HepG2 (cell line): Measurements from ENCODE around the gene VSIR. TPM values are rescaled to one million over a fixed set of nuclear protein-coding genes. Genes with fewer than 3 reads are reported as not detected.

Experiments
- ATF3 ChIP-seq: sonication (generic); formaldehyde crosslinking; IDR thresholded peaks from 2 replicates; pipeline ENCODE4 v1.4.0; 2020; ENCODE audit warnings: missing genetic modification reagents
- CREB1 ChIP-seq, 2 experiments: fragments of 450-650 bp in 1 of 2; IDR thresholded peaks; 2 replicates each; pipeline ENCODE4 v1.6.1; 2016 to 2017; ENCODE audit warnings: control low read depth in 1 of 2, mild to moderate bottlenecking in 1 of 2, missing compliant biosample characterization in 1 of 2, missing genetic modification characterization in 1 of 2
- FOXO1 ChIP-seq: sonication (generic); formaldehyde crosslinking; IDR thresholded peaks from 2 replicates; pipeline ENCODE4 v1.4.0; 2020; ENCODE audit warnings: missing genetic modification reagents
- HNRNPK ChIP-seq: fragments of 200-400 bp; formaldehyde crosslinking; IDR thresholded peaks from 2 replicates; pipeline ENCODE4 v1.6.1; 2018; ENCODE audit warnings: low read length, low read depth, moderate library complexity, mild to moderate bottlenecking; ENCODE audit not compliant: poor library complexity, severe bottlenecking
- MEIS2 ChIP-seq: sonication (generic); formaldehyde crosslinking; IDR thresholded peaks from 2 replicates; pipeline ENCODE4 v1.9.0; 2021; ENCODE audit warnings: mild to moderate bottlenecking, missing genetic modification reagents
- NFKB2 ChIP-seq: sonication (generic); formaldehyde crosslinking; IDR thresholded peaks from 2 replicates; pipeline ENCODE4 v1.4.0; 2020; ENCODE audit warnings: missing genetic modification reagents, borderline replicate concordance
- POLR2AphosphoS2 ChIP-seq: IDR thresholded peaks from 2 replicates; pipeline ENCODE4 v1.6.1; 2011; ENCODE audit warnings: low read depth, low read length, improper control_type of control experiment
- SAP130 ChIP-seq: IDR thresholded peaks from 2 replicates; pipeline ENCODE4 v1.6.1; 2016; ENCODE audit warnings: low read depth
- SETDB1 ChIP-seq: sonication (generic); formaldehyde crosslinking; IDR thresholded peaks from 2 replicates; pipeline ENCODE4 v1.5.1; 2020; ENCODE audit warnings: missing genetic modification reagents, mild to moderate bottlenecking, borderline replicate concordance
- TAF1 ChIP-seq: sonication (generic); formaldehyde crosslinking; IDR thresholded peaks from 2 replicates; pipeline ENCODE4 v1.4.0; 2020; ENCODE audit warnings: missing genetic modification reagents
- ZBTB25 ChIP-seq: IDR thresholded peaks from 2 replicates; pipeline ENCODE4 v1.6.1; 2018; ENCODE audit warnings: missing genetic modification reagents
- ZKSCAN5 ChIP-seq: sonication (generic); formaldehyde crosslinking; IDR thresholded peaks from 2 replicates; pipeline ENCODE4 v1.5.1; 2020; ENCODE audit warnings: mild to moderate bottlenecking, missing genetic modification reagents
- ZMAT3 ChIP-seq: sonication (generic); formaldehyde crosslinking; conservative IDR thresholded peaks from 2 replicates; pipeline ENCODE4 v1.7.0; 2021; ENCODE audit warnings: missing genetic modification reagents
- ZMYM3 ChIP-seq: sonication (generic); formaldehyde crosslinking; IDR thresholded peaks from 2 replicates; pipeline ENCODE4 v1.5.1; 2020; ENCODE audit warnings: mild to moderate bottlenecking, missing genetic modification reagents
- ZNF446 ChIP-seq: sonication (generic); formaldehyde crosslinking; IDR thresholded peaks from 2 replicates; pipeline ENCODE4 v1.5.0; 2020; ENCODE audit warnings: mild to moderate bottlenecking, missing genetic modification reagents
- ZNF776 ChIP-seq: sonication (generic); formaldehyde crosslinking; IDR thresholded peaks from 2 replicates; pipeline ENCODE4 v1.4.0; 2020; ENCODE audit warnings: mild to moderate bottlenecking, missing genetic modification reagents
- ZNF800 ChIP-seq: sonication (generic); formaldehyde crosslinking; IDR thresholded peaks from 2 replicates; pipeline ENCODE4 v1.4.0; 2020; ENCODE audit warnings: missing genetic modification reagents
- polyA plus RNA-seq, 8 experiments: library from polyadenylated mRNA; depleted of rRNA in 3 of 8; stranded (reverse) in 7 of 8; unstranded in 1 of 8; fragments of >200 nt; fragmentation: Illumina TruSeq in 4 of 8; extraction: Trizol in 4 of 8; gene quantifications; 2 replicates each; pipeline versions ENCODE4 v1.2.1 to v1.2.3, GENCODE V29; 2011 to 2016; ENCODE audit warnings: low read depth in 4 of 8, missing spikeins in 1 of 8, mixed read lengths in 1 of 8; ENCODE audit not compliant: insufficient read depth in 1 of 8
- total RNA-seq, 5 experiments: library from RNA; depleted of rRNA; stranded (reverse); fragments of >200 nt; fragmentation: Illumina TruSeq; extraction: Trizol; gene quantifications; 2 replicates each; pipeline ENCODE4 v1.2.3, GENCODE V29; 2016; ENCODE audit warnings: low read depth in 1 of 5
- TF ChIP-seq, protein P1 (sequence below): sonication (generic); formaldehyde crosslinking; conservative IDR thresholded peaks from 2 replicates; pipeline ENCODE4 v1.4.0; 2020; ENCODE audit warnings: mild to moderate bottlenecking, missing genetic modification reagents, moderate library complexity
- TF ChIP-seq, protein P2 (sequence below): sonication (generic); formaldehyde crosslinking; IDR thresholded peaks from 2 replicates; pipeline ENCODE4 v1.4.0; 2020; ENCODE audit warnings: mild to moderate bottlenecking, missing genetic modification reagents
- TF ChIP-seq, protein P3 (sequence below): sonication (generic); formaldehyde crosslinking; IDR thresholded peaks from 2 replicates; pipeline ENCODE4 v1.8.1; 2023; ENCODE audit warnings: mild to moderate bottlenecking, missing genetic modification reagents, borderline replicate concordance
- TF ChIP-seq, protein P4 (sequence below): IDR thresholded peaks from 2 replicates; pipeline ENCODE4 v1.6.1; 2016

Gene VSIR
- total and polyA plus RNA-seq, 2 of the 13 experiments (the other 11 are each of a cell fraction or from before 2014, with no cell fraction given), result 0.44 to 3.2 TPM

DNA sequence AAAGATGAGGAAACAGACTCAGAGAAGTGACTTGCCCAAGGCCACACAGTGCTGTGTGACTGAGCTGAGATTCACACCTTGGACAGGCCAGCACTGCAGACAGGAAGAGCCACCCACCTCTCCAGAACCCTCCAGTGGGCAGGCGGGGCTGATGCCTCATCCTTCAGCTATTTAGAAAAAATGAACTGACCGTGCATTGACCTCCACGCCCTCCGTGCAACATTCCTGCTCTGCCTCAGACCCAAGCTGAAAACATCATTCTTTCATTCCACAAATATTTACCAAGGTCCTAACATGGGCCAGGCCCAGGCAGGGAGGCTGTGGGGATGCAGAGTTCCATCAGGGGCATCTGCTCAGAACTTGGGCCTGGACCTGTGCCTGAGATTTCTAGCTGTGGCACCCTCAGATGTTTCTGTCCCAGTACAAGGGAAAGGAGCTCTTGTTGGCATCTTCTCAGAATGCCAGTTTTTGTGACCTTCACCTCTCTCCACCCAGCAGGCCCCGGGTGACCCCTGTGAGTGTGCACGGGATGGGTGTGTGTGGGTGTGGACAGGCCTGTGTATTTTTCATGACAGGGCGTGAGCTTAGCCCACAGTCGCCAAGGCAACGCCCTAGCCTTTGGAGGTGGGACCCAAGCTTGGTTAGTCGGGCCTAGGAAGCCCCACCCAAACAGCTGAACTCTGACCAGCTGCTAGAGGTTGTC, 6.5 kb downstream of the VSIR start (continued):
- TF ChIP-seq, protein P1, sequence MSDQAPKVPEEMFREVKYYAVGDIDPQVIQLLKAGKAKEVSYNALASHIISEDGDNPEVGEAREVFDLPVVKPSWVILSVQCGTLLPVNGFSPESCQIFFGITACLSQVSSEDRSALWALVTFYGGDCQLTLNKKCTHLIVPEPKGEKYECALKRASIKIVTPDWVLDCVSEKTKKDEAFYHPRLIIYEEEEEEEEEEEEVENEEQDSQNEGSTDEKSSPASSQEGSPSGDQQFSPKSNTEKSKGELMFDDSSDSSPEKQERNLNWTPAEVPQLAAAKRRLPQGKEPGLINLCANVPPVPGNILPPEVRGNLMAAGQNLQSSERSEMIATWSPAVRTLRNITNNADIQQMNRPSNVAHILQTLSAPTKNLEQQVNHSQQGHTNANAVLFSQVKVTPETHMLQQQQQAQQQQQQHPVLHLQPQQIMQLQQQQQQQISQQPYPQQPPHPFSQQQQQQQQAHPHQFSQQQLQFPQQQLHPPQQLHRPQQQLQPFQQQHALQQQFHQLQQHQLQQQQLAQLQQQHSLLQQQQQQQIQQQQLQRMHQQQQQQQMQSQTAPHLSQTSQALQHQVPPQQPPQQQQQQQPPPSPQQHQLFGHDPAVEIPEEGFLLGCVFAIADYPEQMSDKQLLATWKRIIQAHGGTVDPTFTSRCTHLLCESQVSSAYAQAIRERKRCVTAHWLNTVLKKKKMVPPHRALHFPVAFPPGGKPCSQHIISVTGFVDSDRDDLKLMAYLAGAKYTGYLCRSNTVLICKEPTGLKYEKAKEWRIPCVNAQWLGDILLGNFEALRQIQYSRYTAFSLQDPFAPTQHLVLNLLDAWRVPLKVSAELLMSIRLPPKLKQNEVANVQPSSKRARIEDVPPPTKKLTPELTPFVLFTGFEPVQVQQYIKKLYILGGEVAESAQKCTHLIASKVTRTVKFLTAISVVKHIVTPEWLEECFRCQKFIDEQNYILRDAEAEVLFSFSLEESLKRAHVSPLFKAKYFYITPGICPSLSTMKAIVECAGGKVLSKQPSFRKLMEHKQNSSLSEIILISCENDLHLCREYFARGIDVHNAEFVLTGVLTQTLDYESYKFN, result 0 out of 2 replicates have a peak, but pooled peaks have one; percentile 25
- TF ChIP-seq ZMAT3 (CRISPR knock-in tag) (no peak), TAF1 (no peak), MEIS2 (no peak), SAP130 (CRISPR knock-in tag) (peak; percentile 60), ZMYM3 (CRISPR knock-in tag) (peak; percentile 71), SETDB1 (CRISPR knock-in tag) (no peak), ZNF800 (CRISPR knock-in tag) (no peak), ATF3 (CRISPR knock-in tag) (peak; percentile 75), ZNF776 (CRISPR knock-in tag) (no peak), ZBTB25 (CRISPR knock-in tag) (no peak), ZNF446 (CRISPR knock-in tag) (no peak), ZKSCAN5 (CRISPR knock-in tag) (no peak), NFKB2 (CRISPR knock-in tag) (no peak), HNRNPK (no peak), CREB1 (IDR thresholded peaks at IDR 0.05) (no peak), CREB1 (CRISPR knock-in tag; IDR thresholded peaks at IDR 0.05) (no peak), POLR2AphosphoS2 (no peak), FOXO1 (CRISPR knock-in tag) (peak; percentile 65; the same call in 1 of the 2 replicates)
- TF ChIP-seq, protein P2, sequence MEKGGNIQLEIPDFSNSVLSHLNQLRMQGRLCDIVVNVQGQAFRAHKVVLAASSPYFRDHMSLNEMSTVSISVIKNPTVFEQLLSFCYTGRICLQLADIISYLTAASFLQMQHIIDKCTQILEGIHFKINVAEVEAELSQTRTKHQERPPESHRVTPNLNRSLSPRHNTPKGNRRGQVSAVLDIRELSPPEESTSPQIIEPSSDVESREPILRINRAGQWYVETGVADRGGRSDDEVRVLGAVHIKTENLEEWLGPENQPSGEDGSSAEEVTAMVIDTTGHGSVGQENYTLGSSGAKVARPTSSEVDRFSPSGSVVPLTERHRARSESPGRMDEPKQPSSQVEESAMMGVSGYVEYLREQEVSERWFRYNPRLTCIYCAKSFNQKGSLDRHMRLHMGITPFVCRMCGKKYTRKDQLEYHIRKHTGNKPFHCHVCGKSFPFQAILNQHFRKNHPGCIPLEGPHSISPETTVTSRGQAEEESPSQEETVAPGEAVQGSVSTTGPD (CRISPR knock-in tag), result no peak
- TF ChIP-seq, protein P3, sequence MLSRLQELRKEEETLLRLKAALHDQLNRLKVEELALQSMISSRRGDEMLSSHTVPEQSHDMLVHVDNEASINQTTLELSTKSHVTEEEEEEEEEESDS (CRISPR knock-in tag), result no peak
- TF ChIP-seq, protein P4, sequence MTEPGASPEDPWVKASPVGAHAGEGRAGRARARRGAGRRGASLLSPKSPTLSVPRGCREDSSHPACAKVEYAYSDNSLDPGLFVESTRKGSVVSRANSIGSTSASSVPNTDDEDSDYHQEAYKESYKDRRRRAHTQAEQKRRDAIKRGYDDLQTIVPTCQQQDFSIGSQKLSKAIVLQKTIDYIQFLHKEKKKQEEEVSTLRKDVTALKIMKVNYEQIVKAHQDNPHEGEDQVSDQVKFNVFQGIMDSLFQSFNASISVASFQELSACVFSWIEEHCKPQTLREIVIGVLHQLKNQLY (CRISPR knock-in tag), result no peak
